ENCODE data around the gene SORBS2. TPM values are rescaled to one million over a fixed set of nuclear protein-coding genes. Genes with fewer than 3 reads are reported as not detected.

Gene SORBS2
- total and polyA plus RNA-seq, 2 of the 8 experiments (the other 6 are each of a cell fraction or from before 2014, with no cell fraction given): 73.0 to 87.1 TPM

DNA sequence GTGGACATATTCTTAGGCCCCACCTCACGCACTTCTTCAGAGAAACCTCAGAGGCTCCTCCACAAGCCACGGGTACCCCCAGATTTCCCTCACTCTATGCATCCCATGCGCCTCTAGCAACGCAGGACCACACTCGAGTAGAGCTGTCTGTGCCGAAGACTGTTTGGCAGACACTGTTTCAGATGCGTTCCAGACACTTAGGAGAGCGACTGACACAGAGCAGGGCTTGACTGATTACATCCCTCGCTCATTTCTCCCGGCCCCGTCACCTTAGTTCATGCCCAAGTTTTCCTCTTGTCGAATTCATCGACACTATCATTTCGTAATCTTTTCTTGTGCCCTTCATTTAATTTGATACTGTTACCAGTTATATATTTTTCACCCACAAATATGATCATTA lies 15.0 kb downstream of the SORBS2 start (continued):
- no peak for TF ChIP-seq BRCA1 (IDR thresholded peaks at IDR 0.05; ENCODE audit: low read depth, low read length)
- no peak for TF ChIP-seq ASH2L (IDR thresholded peaks at IDR 0.05; ENCODE audit: low read length)
- no peak for TF ChIP-seq YY1 (IDR thresholded peaks at IDR 0.05; ENCODE audit: low read depth, low read length)
- no peak for TF ChIP-seq MAX (IDR thresholded peaks at IDR 0.05)
- no peak for TF ChIP-seq SUZ12 (IDR thresholded peaks at IDR 0.05; ENCODE audit: low read length)
- no peak for TF ChIP-seq ZNF274 (IDR thresholded peaks at IDR 0.05; ENCODE audit: borderline replicate concordance, extremely low read depth, low read length)
- TF ChIP-seq E2F6 (IDR thresholded peaks at IDR 0.05): no peak
